Endothelial cell of umbilical vein (primary cell): ENCODE results near the gene KLHL34. TPM values are rescaled to one million over a fixed set of nuclear protein-coding genes. Genes with fewer than 3 reads are reported as not detected.

ENCODE experiments used
- Bru-seq: library from RNA; stranded (reverse); fragments of 400-500 nt; gene quantifications from one replicate; lab custom pipeline; 2021; lab: Mats Ljungman, UMichigan
- BruChase-seq, 2 experiments: library from RNA; stranded (reverse); fragments of 400-500 nt; gene quantifications; one replicate each; lab custom pipeline; 2021; lab: Mats Ljungman, UMichigan
- BruUV-seq: library from RNA; stranded (reverse); fragments of 400-500 nt; replicated peaks from 2 replicates; lab custom pipeline; 2021; lab: Mats Ljungman, UMichigan
- CTCF ChIA-PET: fragments of 300-600, 350-600 bp; sonication (Branson Sonifier 250); formaldehyde crosslinking; loops from one replicate; lab custom pipeline; 2021; ENCODE audit warnings: antibody characterized with exemption, inconsistent platforms; lab: Charles Lee
- POLR2A ChIA-PET: fragments of 300-600, 350-600 bp; sonication (Branson Sonifier 250); formaldehyde crosslinking; loops from one replicate; lab custom pipeline; 2021; ENCODE audit warnings: antibody characterized with exemption, inconsistent platforms; lab: Charles Lee
- DNase-seq: peaks from one replicate; pipeline ENCODE4 v3.0.0-alpha.2; 2011; ENCODE audit warnings: low read depth, low spot score
- FAIRE-seq: peaks from 2 replicates; lab custom pipeline; 2011; peaks lifted over from hg19 to GRCh38; lab: Jason Lieb, UNC
- H2AFZ ChIP-seq: 2 replicates; pipeline ENCODE4 v1.6.0; 2012; ENCODE audit warnings: low read depth, low read length, control low read depth, inconsistent platforms
- H3K27ac ChIP-seq: 2 replicates; pipeline ENCODE4 v1.5.1; 2011; ENCODE audit warnings: low read depth, mild to moderate bottlenecking, control low read depth, low read length, moderate library complexity; ENCODE audit not compliant: insufficient read depth
- H3K27me3 ChIP-seq, 2 experiments: 2 replicates each; pipeline versions ENCODE4 v1.6.0 to v1.6.1; 2011; ENCODE audit warnings: low read length in 2 of 2, mixed read lengths in 1 of 2; ENCODE audit not compliant: control insufficient read depth in 2 of 2, insufficient read depth in 2 of 2
- H3K36me3 ChIP-seq, 2 experiments: 2 replicates in 1 of 2; 3 replicates in 1 of 2; pipeline ENCODE4 v1.5.1; 2011; ENCODE audit warnings: low read length in 2 of 2, mild to moderate bottlenecking in 1 of 2, moderate library complexity in 1 of 2; ENCODE audit not compliant: control insufficient read depth in 2 of 2, insufficient read depth in 2 of 2; ENCODE audit errors: extremely low read depth in 1 of 2
- H3K4me1 ChIP-seq: 3 replicates; pipeline ENCODE4 v1.5.1; 2011; ENCODE audit warnings: mild to moderate bottlenecking, low read length; ENCODE audit not compliant: control insufficient read depth, insufficient read depth; ENCODE audit errors: extremely low read depth
- H3K4me2 ChIP-seq: 2 replicates; pipeline ENCODE4 v1.6.1; 2011; ENCODE audit warnings: low read length, control low read depth, mixed read lengths; ENCODE audit not compliant: insufficient read depth
- H3K4me3 ChIP-seq, 3 experiments: fragments of 200-600 bp in 1 of 3; sonication (generic), shearing (Covaris generic) in 1 of 3; replicated peaks in 1 of 3; 2 replicates each; pipeline ENCODE4 v1.5.1; 2011 to 2016; ENCODE audit warnings: control low read depth in 3 of 3, low read length in 3 of 3, mild to moderate bottlenecking in 2 of 3, inconsistent platforms in 1 of 3, low read depth in 1 of 3, moderate library complexity in 1 of 3; ENCODE audit not compliant: insufficient read depth in 1 of 3
- H3K79me2 ChIP-seq: 2 replicates; pipeline ENCODE4 v1.6.0; 2012; ENCODE audit warnings: low read length, inconsistent platforms; ENCODE audit not compliant: control insufficient read depth, insufficient read depth
- H3K9ac ChIP-seq: replicated peaks from 2 replicates; pipeline ENCODE3; 2011; ENCODE audit warnings: low read length, control low read depth; ENCODE audit not compliant: insufficient read depth; ENCODE audit errors: extremely low read depth
- H3K9me1 ChIP-seq: replicated peaks from 3 replicates; pipeline ENCODE4 v1.6.0; 2011; ENCODE audit warnings: mild to moderate bottlenecking, low read length; ENCODE audit not compliant: control insufficient read depth, insufficient read depth; ENCODE audit errors: extremely low read depth
- H3K9me3 ChIP-seq: replicated peaks from 2 replicates; pipeline ENCODE4 v1.5.1; 2012; ENCODE audit warnings: low read length, inconsistent platforms; ENCODE audit not compliant: control insufficient read depth, insufficient read depth
- H4K20me1 ChIP-seq: replicated peaks from 2 replicates; pipeline ENCODE3; 2011; ENCODE audit warnings: mild to moderate bottlenecking, low read length; ENCODE audit not compliant: control insufficient read depth, insufficient read depth; ENCODE audit errors: extremely low read depth
- EZH2 ChIP-seq: IDR thresholded peaks from 2 replicates; pipeline ENCODE4 v1.6.1; 2012; ENCODE audit warnings: borderline replicate concordance, low read depth, mild to moderate bottlenecking, moderate library complexity, low read length, inconsistent platforms; ENCODE audit not compliant: severe bottlenecking
- FOS ChIP-seq: IDR thresholded peaks from 2 replicates; pipeline ENCODE4 v1.6.1; 2011; ENCODE audit warnings: mild to moderate bottlenecking, low read length, moderate library complexity, borderline replicate concordance; ENCODE audit not compliant: insufficient read depth
- GATA2 ChIP-seq: IDR thresholded peaks from 2 replicates; pipeline ENCODE4 v1.7.0; 2011; ENCODE audit warnings: low read depth, mild to moderate bottlenecking, moderate library complexity, mixed read lengths, low read length; ENCODE audit not compliant: insufficient read length, insufficient read depth
- JUN ChIP-seq: IDR thresholded peaks from 2 replicates; pipeline ENCODE4 v1.6.1; 2011; ENCODE audit warnings: borderline replicate concordance, low read depth; ENCODE audit not compliant: insufficient read length, insufficient read depth
- MYC ChIP-seq: IDR thresholded peaks from one replicate; pipeline ENCODE4 v1.6.1; 2011; ENCODE audit warnings: mild to moderate bottlenecking, low read depth, low read length
- POLR2A ChIP-seq: IDR thresholded peaks from 2 replicates; pipeline ENCODE4 v1.6.1; 2012; ENCODE audit warnings: low read depth, mild to moderate bottlenecking, control low read depth, low read length
- POLR2AphosphoS5 ChIP-seq: IDR thresholded peaks from 2 replicates; pipeline ENCODE4 v1.6.1; 2012; ENCODE audit warnings: low read depth, mild to moderate bottlenecking, control low read depth, low read length, moderate library complexity; ENCODE audit not compliant: insufficient read depth
- dilution Hi-C: fragments of 300-500 bp; cut with MboI; formaldehyde crosslinking; loops from one replicate; pipeline ENCODE4 v1.15.0; 2019; ENCODE audit warnings: low sequenced_read_pairs; ENCODE audit not compliant: extremely low pct_ligation_motif_present
- intact Hi-C: fragments of 100-400 bp; cut with micrococcal nuclease; formaldehyde crosslinking; loops from one replicate; pipeline ENCODE4 v1.10.0; 2022
- long read RNA-seq: library from polyadenylated mRNA; stranded (forward); transcript quantifications from one replicate; pipeline ENCODE4 v2.0.0, GENCODE V29; 2021
- polyA minus RNA-seq, 3 experiments: library from RNA; depleted of rRNA, polyadenylated mRNA; stranded (reverse); fragments of >200 nt; gene quantifications; 1 replicate in 1 of 3; 2 replicates in 2 of 3; pipeline ENCODE4 v1.2.3, GENCODE V29; 2011
- polyA plus RNA-seq, 4 experiments: library from polyadenylated mRNA; depleted of rRNA in 3 of 4; stranded (reverse) in 3 of 4; unstranded in 1 of 4; fragments of >200 nt; gene quantifications; 2 replicates each; pipeline versions ENCODE4 v1.2.1 to v1.2.3, GENCODE V29; 2011 to 2012; ENCODE audit warnings: missing spikeins in 1 of 4
- total RNA-seq: library from RNA; stranded (reverse); gene quantifications from 2 replicates; pipeline ENCODE4 v1.2.3, GENCODE V29; 2021
- TF ChIP-seq, protein P1 (sequence below), 2 donors: IDR thresholded peaks; 1 replicate in 1 of 2; 2 replicates in 1 of 2; pipeline ENCODE4 v1.5.1; 2011; ENCODE audit warnings: low read length in 2 of 2, mild to moderate bottlenecking in 2 of 2, moderate library complexity in 2 of 2, control low read depth in 1 of 2, inconsistent platforms in 1 of 2, low read depth in 1 of 2; ENCODE audit not compliant: insufficient read depth in 1 of 2; ENCODE audit errors: extremely low read depth in 1 of 2
- TF ChIP-seq, protein P2 (sequence below): IDR thresholded peaks from 2 replicates; pipeline ENCODE4 v1.6.1; 2011; ENCODE audit not compliant: insufficient read depth, insufficient read length

KLHL34 gene, protein sequence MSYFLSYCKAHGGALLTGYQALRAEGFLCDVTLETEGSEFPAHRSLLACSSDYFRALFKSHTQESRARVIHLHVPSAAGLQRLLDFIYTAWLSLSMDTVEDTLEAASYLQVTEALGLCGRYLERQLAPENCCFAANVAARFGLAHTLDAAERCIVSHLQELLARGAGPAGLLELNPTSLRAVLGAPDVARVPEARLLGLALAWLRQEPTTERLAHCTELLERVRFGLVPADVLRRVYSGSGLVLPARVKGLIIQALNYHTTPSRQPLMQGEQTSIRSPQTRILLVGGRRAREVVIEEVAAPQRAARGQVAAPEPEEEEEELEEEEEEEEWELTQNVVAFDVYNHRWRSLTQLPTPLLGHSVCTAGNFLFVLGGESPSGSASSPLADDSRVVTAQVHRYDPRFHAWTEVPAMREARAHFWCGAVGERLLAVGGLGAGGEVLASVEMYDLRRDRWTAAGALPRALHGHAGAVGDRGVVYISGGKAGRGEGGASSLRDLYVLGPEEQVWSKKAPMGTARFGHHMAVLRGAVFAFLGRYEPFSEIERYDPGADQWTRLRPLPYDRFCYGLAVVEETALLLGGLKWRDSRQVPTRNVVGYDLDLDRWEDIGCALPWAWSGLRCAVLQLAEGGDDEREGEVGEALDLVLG
- total RNA-seq (0.09 TPM in 1 of 2 replicates, not detected in the other), polyA plus RNA-seq (not detected in 2 replicates), polyA minus RNA-seq (not detected in 2 replicates), Bru-seq, nascent RNA (not detected), BruChase-seq, experiment 1, labeled RNA remaining after a 6-hour chase (not detected), BruChase-seq, experiment 2, labeled RNA remaining after a 2-hour chase (not detected)
- polyA plus RNA-seq (2011; cell fraction: cytosol; rRNA removed) = not detected in 2 replicates
- polyA plus RNA-seq (2011; cell fraction: nucleus; rRNA removed) = not detected in 2 replicates
- polyA plus RNA-seq (2012) = not detected in 2 replicates
- polyA minus RNA-seq (2011; cell fraction: cytosol; rRNA and poly(A)+ RNA removed) = not detected
- not detected in 2 replicates for polyA minus RNA-seq (2011; cell fraction: nucleus; rRNA and poly(A)+ RNA removed)
- long read RNA-seq = 0 reads

DNA sequence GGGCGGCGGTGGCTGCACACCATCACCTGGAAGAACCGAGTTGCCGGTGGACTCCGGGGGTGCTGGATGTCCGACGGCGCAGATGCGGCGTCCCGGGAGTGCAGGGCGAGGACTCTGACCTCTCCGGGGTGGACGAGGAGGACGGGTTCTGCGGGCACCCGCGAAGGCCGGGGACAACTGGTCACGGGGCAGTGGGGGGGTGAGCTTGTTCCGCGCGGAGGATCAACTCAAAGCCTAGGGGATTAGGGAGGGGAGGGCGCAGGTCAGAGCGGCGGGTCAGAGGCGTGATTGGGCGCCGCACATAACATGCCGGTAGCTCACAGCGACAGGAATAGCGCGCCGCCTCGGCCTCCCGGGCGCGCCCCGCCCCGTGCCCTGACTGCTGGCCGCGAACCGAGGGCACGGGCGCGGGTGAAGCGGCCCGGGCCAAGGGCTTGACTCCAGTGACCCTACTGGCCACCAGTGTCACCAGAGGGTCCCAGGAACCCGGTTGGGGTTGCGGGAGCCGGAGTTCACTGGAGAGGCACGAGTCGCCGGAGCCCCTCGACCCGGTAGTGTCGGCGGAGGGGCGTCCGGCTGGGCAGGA lies at the start of gene KLHL34:
KLHL34 (minus strand) TSS at position 179 of the 586 bp plus-strand sequence. CDS start 542 bp downstream, outside the sequence.
- H3K27ac ChIP-seq = no peak within 1 kb of the TSS
- H3K4me2 ChIP-seq = no peak within 1 kb of the TSS
- no peak within 1 kb of the TSS for H2AFZ ChIP-seq
- H3K4me1 ChIP-seq = no peaks in the 10 kb centered on the region
- H3K9me1 ChIP-seq = no peaks in the 10 kb centered on the region
- H3K36me3 ChIP-seq = no peaks in the 10 kb centered on the region
- intact Hi-C loops = no loop called here
- ChIA-PET POLR2A (no interaction called here), CTCF (no interaction called here)
- BruUV-seq = no TSS peak
- peaks cover 12 to 18% of the 10 kb centered on the region in 2 experiments for H3K27me3 ChIP-seq
- H4K20me1 ChIP-seq = no peaks in the 10 kb centered on the region
- H3K4me3 ChIP-seq = no peak within 1 kb of the TSS
- dilution Hi-C loops = no loop called here
- DNase-seq (no peak), FAIRE-seq (no peak)
- H3K9ac ChIP-seq = no peak within 1 kb of the TSS
- H3K9me3 ChIP-seq = no peaks in the 10 kb centered on the region
- no peaks in the 10 kb centered on the region for H3K79me2 ChIP-seq
- TF ChIP-seq EZH2 = peak; percentile 55
- TF ChIP-seq POLR2AphosphoS5 = no peak

DNA sequence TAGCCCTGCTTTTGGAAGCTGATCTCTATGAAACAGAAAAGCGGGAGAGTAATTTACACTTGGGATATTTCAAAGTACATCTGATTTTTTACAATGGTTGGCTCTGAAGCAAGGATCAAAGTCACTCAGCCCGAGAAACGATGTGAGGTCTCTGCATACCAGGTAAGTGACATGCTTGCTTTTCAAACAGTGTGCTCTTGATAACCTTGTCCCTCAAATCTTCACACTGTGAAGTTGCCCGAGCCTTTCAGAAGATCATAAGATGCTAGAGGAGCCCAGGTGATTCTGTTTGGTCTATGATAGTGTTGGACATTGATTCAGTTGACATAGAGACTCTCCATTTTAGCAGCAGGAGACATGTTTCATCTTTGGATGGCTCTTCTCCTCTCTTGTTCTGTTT lies 47.1 kb upstream of the KLHL34 start:
- Histone ChIP-seq H3K36me3 (no peaks in the 10 kb centered on the region), H3K4me3 (no peak overlapping the region), H4K20me1 (no peaks in the 10 kb centered on the region), H3K9ac (no peak overlapping the region), H3K79me2 (no peaks in the 10 kb centered on the region), H2AFZ (no peak overlapping the region), H3K4me1 (no peaks in the 10 kb centered on the region), H3K9me3 (no peaks in the 10 kb centered on the region), H3K27me3 (no peaks in the 10 kb centered on the region), H3K27ac (no peak overlapping the region), H3K4me2 (no peak overlapping the region), H3K9me1 (no peaks in the 10 kb centered on the region)
- intact Hi-C loops (no loop called here), dilution Hi-C loops (no loop called here)
- POLR2A ChIA-PET = no interaction called here
- BruUV-seq = no TSS peak
- no peak for DNase-seq
- CTCF ChIA-PET = no interaction called here
- TF ChIP-seq, protein P1, sequence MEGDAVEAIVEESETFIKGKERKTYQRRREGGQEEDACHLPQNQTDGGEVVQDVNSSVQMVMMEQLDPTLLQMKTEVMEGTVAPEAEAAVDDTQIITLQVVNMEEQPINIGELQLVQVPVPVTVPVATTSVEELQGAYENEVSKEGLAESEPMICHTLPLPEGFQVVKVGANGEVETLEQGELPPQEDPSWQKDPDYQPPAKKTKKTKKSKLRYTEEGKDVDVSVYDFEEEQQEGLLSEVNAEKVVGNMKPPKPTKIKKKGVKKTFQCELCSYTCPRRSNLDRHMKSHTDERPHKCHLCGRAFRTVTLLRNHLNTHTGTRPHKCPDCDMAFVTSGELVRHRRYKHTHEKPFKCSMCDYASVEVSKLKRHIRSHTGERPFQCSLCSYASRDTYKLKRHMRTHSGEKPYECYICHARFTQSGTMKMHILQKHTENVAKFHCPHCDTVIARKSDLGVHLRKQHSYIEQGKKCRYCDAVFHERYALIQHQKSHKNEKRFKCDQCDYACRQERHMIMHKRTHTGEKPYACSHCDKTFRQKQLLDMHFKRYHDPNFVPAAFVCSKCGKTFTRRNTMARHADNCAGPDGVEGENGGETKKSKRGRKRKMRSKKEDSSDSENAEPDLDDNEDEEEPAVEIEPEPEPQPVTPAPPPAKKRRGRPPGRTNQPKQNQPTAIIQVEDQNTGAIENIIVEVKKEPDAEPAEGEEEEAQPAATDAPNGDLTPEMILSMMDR (IDR thresholded peaks at IDR 0.05; ENCODE audit: extremely low read depth in 1 of 2, insufficient read depth in 1 of 2, low read depth in 1 of 2, low read length in 2 of 2) = no peak
- TF ChIP-seq FOS (no peak), POLR2A (no peak), GATA2 (no peak), EZH2 (no peak), MYC (no peak), JUN (no peak), POLR2AphosphoS5 (no peak)
- TF ChIP-seq, protein P2, sequence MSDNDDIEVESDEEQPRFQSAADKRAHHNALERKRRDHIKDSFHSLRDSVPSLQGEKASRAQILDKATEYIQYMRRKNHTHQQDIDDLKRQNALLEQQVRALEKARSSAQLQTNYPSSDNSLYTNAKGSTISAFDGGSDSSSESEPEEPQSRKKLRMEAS = no peak
- no peak for FAIRE-seq
